HG02973 (cell line): ENCODE measurements around the gene CFAP299.

Source experiments
- ATAC-seq: cut with Tn5 transposase; IDR thresholded peaks from one replicate; pipeline ENCODE4 v1.9.1; 2021; ENCODE audit warnings: moderate library complexity; ENCODE audit not compliant: unreplicated experiment

CFAP299 gene

DNA sequence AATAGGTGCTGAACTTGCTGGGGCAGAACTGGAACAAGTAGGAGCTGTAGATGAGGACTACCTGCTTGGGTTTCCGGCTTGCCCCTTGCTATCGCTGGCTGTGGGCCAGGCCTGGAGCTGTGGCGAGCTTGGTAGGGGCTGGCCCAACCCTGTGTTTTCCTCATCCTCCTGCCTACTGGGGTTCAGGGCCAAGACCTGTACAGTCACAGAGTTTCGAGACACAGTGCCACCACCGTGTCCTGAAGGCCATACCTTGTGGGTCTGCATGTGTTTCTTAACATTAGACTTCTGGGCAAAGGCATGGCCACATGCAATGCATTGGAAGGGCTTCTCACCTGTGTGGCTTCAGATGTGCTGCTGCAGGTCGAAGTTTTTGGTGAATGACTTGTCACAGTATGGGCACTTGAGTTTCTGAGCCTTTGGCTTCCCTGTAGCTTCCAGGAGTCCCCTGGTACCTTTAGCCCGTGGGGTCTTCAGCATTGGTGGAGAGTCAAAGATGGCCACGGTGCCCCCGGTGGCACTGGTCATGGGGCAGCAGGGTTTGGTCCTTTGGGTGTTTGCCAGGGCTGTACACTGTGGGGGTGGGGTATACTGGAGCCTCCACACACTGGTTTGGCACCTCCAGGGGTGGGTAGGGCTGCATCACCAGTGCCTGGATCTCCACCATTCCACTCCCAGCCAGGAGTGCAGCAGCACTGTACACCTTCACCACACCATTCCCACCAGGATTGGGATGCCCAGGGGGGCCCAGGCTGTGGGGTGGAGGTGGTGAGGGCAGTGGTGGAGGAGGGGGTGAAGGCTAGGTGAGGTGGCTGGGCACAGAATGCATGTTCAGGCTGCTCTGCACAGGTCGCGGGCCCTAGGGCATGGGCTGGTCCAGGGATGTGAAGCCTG is 52.1 kb downstream of the CFAP299 start:
- ATAC-seq = no peak

DNA sequence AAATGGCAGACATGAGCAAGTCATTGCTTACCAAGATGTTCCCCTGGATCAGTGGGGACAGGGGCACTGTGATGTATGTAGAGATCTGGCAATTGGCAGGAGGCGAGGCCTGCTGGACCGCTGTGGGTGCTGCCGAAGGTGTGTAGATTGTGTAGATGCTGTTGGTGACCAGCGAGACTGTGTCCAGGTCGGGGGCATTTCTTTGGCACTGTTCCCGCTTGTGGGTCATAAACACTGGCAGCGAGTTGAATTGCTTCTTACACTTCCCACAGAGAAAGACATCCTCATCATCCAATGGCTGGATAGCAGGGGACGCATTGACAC is 52.7 kb downstream of the CFAP299 start:
- ATAC-seq = no peak

DNA sequence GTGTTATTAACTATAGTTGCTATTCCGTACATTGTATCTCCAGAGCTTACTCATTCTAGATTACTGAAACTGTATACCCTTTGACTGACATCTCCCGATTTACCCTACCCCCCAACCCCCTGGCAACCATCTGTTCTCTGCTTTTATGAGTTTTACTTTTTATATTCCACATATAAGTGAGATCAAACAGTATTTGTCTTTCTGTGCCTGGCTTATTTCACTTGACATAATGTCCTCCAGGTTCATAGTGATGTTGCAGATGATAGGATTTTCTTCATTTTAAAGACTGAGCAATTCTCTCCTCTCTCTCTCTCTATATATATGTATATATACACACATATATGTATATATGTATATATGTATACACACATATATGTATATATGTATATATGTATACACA is 54.6 kb downstream of the CFAP299 start:
- ATAC-seq = no peak

DNA sequence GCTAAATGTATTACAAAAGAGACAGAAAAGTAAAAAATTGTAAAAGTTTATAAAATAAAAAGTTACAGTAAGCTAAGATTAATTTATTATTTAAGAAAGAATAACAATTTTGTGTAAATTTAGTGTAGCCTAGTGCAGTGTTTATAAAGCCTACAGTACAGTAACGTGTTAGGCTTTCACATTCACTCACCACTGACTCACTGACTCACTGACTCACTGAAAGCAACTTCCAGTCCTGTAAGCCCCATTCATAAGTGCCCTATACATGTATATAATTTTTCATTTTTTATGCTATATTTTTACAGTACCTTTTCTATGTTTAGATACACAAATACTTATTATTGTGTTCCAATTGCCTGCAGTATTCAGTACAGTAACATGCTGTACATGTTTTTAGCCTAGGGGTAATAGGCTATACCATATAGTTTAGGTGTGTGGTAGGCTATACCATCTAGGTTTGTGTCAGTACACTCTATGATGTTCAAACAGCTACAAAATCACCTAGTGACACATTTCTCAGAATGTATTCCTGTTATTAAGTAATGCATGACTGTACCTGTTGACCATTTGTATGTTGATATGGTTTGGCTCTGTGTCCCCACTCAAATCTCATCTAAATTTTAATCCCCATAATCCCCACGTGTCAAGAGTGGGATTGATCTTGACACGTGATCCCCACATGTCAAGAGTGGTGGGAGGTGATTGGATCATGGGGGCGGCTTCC is 57.9 kb downstream of the CFAP299 start:
- peak; percentile 68 for ATAC-seq

DNA sequence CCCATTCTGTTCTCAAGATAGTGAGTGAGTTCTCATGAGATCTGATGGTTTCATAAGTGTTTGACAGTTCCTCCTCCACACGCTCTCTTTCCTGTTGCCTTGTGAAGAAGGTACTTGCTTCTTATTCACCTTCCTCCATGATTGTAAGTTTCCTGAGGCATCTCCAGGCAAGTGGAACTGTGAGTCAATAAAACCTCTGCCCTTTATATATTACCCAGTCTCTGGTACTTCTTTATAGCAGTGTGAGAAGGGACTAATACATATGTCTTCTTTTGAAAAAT is 58.4 kb downstream of the CFAP299 start:
- no peak for ATAC-seq

DNA sequence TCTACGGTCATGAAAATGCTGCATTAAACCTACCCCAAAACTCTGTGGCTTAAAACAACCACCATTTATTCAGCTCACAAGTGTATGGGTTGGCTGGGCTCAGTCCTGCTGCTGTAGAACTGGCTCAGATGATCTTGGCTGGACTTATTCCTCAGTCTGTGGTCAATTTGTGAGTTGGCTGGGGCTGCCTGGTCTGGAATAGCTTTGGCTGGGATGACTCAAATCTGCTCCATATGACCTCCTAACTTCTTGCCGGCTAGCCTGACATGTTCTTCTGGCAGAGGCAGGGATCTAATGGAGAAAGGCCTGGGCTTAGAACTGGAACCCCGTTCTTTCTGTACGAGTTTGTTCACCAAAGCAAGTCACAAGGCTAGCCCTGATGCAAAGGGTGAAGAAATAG is 71.7 kb downstream of the CFAP299 start:
- ATAC-seq = no peak

DNA sequence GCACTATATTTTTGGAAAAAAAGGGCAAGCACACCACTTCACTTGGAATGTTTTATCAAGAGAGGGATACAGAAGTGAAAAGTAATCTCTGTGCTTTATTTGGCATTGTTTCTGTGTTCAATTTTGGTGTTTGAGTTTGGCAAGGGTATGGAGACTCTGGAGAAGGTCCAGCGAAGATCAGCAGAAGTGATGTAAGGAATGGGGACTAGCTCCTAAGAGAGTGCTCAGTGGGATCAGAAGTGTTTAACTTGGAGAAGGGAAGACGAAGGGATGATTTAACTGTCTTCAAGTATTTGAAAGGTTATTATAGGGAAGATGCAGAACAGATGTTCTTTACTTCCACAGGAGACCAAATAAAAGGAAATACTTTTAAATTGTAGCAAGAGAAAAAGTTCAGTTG is 74.3 kb downstream of the CFAP299 start:
- ATAC-seq = no peak

DNA sequence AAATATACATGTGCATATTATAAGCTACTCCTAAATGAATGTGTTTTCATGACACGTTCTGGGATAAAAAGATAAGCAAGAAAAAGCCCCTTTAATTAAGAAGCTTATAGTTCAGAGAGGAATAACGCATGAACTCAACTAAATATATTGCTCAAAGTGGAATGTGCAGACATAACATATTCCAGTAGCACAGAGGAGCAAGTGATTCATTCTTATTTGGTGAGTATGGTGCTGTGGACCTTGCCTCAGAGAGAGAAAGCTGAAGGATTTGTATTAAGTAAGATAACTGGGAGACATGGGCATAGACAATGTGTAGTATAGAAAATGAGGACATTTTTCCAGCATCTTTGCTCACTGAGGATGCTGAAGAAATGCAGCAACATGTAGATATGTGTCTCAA is 76.8 kb downstream of the CFAP299 start:
- no peak for ATAC-seq

DNA sequence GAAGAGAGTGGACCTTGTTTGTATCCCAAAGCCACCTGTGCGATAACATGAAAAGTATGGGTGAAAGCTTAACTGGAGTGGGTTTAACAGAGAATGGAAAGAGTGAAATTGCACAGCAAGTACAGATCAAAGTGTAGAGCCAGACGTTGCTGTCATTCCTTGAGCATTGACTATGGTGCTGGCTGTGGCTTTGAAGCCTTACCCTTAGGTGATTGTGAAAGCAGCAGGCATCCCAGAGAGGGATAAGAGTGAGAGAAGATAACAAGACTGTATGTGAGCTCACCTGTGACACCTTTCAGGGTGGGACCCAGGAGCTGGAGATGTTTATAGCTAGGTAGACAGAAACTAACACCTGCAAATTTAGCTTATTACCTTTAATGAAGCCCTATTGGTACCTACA is 77.6 kb downstream of the CFAP299 start:
- no peak for ATAC-seq

DNA sequence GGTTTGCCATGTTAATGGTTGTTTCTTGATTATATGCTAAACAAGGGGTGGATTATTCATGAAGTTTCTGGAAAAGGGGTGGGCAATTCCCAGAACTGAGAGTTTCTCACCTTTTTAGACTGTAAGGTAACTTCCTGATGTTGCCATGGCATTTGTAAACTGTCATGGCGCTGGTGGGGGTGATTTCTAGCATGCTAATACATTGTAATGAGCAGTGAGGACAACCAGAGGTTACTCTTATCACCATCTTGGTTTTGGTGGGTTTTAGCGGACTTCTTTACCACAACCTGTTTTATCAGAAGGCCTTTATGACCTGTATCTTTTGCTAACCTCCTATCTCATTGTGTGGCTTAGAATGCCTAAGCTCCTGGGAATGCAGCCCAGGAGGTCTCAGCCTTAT is 81.5 kb downstream of the CFAP299 start:
- no peak for ATAC-seq

DNA sequence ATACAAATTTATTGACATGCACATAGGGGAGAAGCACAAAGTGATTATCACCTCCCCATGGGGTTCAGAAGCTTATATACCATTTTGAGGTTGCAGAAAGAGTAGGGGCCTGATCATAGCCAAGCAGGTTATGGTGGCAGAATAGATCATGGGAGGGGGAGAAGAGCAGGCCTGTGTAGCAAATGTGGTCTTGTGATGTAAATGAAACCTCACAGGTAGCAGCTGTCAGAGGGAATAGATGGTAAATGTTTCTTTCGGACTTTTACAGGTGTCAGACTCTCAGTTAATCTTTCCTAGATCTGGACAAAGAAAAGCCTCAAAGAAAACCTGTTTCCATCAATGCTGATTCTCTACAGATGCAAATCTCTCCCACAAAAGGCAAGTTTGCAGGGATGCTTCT is 84.4 kb downstream of the CFAP299 start:
- ATAC-seq = no peak

DNA sequence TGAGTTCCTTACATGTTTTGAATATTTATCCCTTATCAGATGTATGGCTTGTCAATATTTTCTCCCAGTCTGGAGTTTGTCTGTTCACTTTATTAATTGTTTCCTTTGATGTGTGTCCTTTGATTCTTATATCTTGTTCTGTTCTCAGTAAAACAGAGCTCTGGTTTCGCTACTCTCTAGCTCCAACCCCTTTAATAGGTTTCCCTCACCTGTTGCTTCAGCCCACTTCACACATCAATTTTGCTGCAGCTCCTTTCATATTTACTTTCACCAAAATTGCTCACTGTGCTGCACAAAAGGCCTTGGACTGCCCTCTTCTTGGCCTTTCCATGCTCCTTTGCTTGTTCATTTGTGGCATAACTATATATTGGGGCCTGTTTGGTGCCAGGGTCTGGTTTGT is 85.1 kb downstream of the CFAP299 start:
- no peak for ATAC-seq

DNA sequence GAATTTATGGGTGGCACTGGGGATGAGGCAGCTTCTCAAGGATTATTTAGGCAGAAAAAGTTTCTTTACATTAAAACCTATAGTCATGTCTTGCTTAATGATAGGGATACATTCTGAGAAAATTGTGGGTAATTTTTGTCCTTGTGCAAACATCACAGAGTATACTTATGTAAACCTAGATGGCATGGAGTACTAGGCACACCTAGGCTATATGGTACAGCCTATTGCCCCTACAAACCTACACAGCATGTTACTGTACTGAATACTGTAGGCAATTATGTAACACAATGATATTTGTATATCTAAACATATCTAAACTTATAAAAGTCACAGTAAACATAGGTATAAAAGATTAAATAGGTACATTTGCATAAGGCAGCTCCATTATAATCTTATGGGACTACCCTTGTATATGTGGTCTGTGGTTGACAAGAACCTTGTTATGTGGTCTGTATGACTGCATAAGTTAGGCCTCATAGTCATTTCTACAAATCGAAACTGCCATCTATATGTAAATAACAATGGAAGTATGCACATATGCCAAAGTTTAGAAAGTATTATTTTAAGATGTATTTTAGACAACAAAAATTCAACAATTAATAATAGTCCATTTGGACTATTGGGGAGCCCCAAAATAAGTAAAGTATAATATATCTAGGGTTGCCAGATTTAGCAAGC is 87.3 kb downstream of the CFAP299 start:
- ATAC-seq = peak; percentile 80

DNA sequence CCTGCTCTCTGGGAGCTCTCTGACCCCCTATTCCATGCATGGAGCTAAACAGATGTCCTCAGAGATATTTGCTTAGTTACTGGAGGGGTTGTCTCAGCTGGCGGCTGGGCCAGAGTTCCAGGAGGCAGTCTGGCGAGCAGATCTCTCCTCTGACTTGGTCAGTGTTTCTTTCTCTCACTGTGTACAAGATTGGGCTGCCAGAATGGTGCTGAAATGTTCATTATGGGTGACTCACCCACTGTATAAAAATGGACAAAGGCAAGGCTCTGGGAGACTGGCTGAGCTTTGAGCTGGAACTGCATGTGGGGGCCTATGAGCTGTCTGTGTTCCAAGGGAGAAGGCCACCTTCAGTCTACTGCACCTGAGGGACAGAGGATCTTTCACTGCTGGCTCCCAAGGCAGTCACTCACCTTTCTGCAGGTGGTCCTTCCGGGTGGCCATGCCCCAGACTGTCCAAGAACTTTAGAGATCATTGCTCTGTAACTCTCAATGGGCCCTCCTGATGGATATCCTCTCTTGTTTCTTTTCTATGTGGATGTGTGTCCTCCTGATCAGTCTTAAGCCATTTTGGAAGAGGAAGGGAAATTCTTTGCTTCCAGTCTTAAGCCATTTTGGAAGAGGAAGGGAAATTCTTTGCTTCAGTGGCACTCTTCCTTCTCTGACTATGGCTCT is 88.2 kb downstream of the CFAP299 start:
- no peak for ATAC-seq

DNA sequence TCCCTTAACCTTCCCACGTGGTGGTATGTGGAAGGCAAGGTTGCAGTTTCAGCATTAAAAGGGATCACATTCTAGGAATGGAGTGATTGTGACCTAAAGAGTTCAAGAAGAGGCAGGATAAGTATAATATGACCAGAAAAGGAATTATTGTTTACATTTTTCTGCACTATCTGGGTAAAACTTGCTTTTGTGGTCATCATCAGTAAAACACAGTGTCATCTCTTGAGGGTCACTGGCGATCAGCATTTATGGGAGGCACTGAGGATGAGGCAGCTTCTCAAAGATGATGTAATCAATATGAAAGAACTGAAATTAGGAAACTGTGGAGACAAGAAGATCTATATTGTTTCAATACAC is 88.7 kb downstream of the CFAP299 start:
- ATAC-seq = no peak

DNA sequence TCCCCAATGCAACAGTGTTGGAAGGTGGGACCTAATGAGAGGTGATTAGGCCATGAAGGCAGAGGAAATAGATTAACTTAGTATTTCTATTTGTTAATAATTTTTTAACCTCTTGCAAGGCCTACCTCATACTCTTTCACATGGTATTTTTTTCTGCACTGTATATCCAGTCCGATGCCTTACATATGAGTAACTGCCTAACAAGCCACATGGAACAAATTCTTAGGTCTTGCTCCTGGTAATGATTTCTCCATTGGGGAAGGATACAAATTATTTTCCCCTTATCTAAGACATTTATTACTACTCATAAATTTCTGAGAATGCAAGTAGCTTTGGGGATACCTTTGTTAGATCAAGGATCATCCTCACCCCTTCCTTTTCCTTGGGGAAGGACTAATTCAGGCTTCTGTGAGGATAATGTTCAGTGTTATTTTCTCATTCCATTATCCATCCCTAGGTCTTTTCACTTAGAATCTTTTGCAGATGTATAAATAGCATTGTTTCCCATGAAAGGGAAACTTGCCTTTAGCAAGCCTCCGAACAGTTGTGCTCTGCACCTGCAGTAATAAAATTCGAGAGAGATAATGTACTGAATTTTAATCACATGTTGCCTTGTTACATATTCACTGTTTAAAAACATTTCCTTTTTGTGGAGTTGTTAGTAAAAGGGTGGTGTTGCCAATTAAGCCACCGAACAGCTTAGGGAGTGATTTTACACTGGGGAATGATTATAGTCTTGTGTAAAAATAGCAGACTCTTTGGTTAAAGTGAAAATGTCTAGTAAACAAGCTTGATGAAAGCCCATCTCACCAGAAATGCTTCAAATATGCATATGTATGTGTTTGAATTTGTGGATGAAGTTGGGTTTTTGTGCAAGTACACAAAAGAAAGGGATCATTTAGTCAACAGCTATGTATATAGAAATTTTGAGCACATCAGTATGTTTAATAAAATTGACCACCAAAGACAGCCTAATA is 89.9 kb downstream of the CFAP299 start:
- no peak for ATAC-seq

DNA sequence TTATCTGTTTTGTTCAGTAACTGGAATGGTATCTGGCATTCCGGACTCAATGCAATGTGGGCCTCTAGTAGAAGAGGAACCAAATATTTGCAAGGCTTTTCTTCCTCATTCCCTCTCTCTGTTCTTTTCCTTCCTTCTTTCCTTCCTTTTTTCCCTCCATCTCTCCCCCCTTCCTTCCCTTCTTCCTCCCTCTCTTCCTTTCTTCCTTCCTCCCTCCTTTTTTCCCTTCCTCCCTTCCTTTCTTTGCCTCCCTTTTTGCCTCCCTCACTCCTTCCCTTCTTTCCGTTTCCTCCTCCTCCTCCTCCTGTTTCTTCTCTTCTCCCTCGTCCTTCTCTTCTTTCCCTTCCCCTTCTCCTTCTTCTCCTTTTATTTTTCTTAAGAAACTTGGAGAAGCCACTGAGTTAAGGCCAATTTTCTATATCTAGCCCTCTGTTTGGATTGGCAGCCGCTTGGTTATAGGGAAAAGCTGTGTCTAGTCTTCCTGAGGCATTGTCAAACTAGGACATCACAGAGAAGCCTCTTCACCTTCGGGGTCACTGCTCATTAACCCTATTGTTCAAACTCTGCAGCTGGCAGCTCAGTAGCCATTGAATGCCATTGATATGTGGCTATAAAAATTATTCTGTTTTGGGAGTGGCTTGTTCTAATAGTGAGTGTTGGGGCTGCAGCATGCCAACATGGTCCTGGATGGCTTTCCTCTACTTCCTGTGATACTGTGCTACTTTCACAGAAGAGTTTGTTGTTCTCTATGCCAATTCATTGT is 95.9 kb downstream of the CFAP299 start:
- ATAC-seq = no peak

DNA sequence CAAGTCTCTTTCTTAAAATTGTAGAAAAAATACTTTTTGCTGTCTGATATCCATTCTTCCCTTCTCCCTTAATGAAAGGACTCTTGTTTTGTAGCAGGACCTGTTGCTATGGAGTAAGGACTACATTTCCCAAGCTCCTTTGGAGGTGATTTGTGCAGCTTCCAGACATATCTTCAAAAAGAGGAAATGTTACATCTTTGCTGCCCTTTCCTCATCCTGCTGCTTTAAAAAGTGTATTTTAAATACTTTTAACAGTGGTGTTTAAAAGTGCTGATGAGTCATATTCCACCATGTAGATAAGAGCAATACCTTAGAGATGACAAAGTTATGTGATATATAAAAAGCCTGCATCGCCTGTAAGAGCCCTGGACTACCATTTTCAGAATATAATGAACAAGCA is 98.7 kb downstream of the CFAP299 start:
- ATAC-seq = no peak

DNA sequence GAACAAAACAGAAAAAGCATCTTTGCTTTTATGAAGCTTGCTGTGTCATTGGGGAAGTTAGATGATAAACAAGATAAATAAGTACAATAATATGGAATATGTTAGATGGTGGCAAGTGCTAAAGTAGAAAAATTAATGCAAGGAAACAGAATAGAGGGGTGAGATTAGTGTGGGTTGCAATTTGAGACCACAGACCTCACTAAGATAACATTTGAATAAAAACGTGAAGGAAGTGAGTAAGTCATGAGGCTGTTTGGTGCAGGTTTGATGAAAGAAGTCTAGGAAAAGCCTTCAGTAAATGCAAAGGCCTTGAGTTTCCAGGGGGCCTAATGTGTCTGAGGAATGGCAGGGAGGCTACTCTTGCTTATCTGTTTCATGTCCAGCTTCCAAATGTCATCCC is 102.5 kb downstream of the CFAP299 start:
- ATAC-seq = no peak
